GM12891 (cell line): ENCODE measurements around the gene NT5DC4.

Experiments
- DNase-seq: peaks from one replicate; pipeline ENCODE4 v3.0.0; 2011; ENCODE audit warnings: low spot score; ENCODE audit not compliant: insufficient read length
- FAIRE-seq: peaks from 2 replicates; lab custom pipeline; 2011; peaks lifted over from hg19 to GRCh38; lab: Jason Lieb, UNC
- PAX5 ChIP-seq: IDR thresholded peaks from 2 replicates; pipeline ENCODE4 v1.6.1; 2011; ENCODE audit warnings: low read length, moderate library complexity, mild to moderate bottlenecking; ENCODE audit not compliant: insufficient read depth, severe bottlenecking
- POLR2A ChIP-seq: IDR thresholded peaks from 2 replicates; pipeline ENCODE4 v1.6.1; 2011; ENCODE audit warnings: low read depth, low read length, control low read depth
- POLR2AphosphoS5 ChIP-seq: IDR thresholded peaks from 2 replicates; pipeline ENCODE4 v1.6.1; 2011; ENCODE audit warnings: low read depth, low read length, control low read depth
- POU2F2 ChIP-seq: IDR thresholded peaks from 2 replicates; pipeline ENCODE4 v1.6.1; 2011; ENCODE audit warnings: low read depth, mild to moderate bottlenecking, control low read depth, low read length, moderate library complexity
- SPI1 ChIP-seq: IDR thresholded peaks from 2 replicates; pipeline ENCODE4 v1.6.1; 2011; ENCODE audit warnings: low read depth, low read length, control low read depth
- TAF1 ChIP-seq: IDR thresholded peaks from 2 replicates; pipeline ENCODE4 v1.6.1; 2011; ENCODE audit warnings: low read depth, low read length, control low read depth

NT5DC4 gene

DNA sequence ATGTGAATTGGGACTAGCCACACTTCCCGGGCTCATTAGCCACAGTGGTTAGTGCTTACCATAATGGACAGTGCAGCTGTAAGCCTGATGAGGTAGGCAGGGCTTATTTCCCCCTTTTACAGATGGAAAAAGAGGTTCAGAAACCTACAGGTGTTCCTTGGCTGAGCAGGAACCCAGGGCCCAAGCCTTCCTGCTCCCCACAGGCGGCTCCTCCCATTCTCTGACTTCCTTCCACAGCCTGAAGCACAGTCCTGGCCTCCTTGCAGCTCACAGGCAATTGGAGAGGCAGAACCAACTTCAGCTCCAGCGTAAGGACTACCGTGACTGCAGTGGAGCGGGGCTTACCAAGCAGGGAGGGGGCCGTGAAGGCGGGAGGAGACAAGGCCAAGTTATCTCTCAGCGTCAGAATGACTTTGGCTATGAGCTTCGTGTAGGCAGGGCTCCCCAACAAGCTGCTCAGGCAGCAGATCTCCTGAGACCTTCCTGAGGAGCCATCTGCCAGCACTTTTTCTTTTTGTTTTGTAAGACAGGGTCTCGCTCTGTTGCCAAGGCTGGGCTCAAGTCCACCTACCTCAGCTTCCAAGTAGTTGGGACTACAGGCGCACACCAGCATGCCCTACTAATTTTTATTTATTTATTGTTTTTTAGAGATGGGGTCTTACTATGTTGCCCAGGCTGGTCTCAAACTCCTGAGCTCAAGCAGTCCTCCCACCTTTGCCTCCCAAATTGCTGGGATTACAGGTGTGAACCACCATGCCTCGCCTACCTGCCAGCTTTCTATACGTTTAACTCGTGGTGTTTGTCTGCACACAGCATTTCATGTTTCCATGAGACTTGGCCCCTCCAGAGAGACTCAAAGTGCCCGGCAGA is 34.2 kb upstream of the NT5DC4 start:
- TF ChIP-seq SPI1 (peak; percentile 64), PAX5 (no peak), POLR2AphosphoS5 (no peak)
- DNase-seq = no peak
- peak; percentile 63 for FAIRE-seq

DNA sequence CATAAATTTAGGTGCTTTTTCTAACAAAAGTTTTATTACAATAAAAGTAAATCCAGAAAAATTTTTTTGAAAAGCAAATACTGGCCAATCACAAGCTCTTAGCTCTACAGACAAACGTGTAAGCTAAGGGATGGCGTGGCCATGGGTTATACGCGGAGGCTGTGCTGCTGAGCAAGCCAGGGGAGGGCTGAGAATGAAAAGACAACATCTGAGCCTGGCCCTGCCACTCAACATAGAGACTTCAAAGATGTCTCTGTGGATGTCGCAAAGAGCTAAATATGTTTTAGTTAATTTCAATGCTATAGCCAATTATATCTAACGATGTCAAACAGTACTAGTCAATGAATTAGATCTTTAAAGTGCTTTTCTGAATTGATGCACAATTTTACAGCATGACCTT is 33.3 kb upstream of the NT5DC4 start:
- no peak for FAIRE-seq
- no peak for DNase-seq
- TF ChIP-seq TAF1 (no peak), PAX5 (no peak), POU2F2 (no peak), POLR2A (no peak), POLR2AphosphoS5 (no peak), SPI1 (no peak)

DNA sequence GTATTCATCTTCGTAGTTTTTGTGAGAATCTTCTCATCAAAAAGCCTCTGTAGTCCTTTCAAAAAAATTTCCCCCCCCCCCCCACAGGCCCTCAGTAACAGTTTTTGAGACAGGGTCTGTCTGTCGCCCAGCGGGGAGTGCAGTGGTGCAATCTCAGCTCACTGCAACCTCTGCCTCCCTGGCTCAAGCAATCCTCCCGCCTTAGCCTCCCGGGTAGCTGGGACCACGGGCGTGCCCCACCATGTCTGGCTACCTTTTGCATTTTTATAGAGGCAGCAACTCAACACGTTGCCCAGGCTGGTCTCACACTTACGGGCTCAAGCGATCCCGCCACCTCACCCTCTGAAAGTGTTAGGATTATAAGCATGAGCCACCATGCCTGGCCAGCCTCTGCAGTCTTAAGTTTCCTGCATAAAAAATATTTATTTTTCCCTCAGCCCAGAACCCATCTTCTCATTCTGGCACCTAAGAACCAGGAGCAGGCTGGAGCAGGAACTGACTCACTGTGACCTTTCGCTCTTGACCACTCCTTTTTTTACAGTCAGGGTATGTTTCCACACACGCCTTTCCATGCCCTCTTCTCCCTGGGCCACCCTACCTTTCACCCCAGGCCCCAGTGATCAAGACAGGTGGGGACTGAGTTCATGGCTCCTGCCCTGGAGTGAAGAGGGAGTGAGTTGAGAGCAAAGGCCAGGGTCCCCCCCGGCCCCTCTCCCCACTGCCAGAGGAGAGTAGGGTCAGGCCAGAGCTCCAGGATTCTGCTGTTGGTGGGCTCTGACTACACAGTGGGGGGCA is 32.5 kb upstream of the NT5DC4 start:
- DNase-seq (no peak), FAIRE-seq (no peak)
- TF ChIP-seq POU2F2 = no peak

DNA sequence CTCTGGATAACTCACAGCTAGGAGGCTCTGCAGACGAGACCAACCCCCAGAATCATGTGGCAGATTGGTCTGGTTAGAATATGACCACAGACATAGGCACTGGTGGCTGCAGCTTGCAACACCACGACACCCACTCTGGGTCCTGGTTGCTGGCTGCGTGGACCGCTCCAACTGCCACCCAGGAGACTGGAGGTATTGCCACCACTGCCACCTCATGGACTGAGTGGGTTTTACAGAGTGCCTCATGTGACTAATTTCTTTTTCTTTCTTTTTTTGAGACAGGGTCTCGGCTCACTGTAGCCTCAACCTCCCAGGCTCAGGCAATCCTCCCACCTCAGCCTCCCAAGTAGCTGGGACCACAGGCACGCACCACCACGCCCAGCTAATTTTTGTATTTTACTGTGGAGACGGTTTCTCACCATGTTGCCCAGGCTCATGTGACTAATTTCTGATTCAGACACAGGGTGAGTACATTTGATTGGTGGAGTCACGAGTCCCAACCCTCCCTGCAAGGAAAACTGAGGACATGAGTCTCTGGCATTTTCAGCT is 29.9 kb upstream of the NT5DC4 start:
- TF ChIP-seq POLR2A (no peak), TAF1 (no peak), PAX5 (no peak), POU2F2 (0 out of 2 replicates have a peak, but pooled peaks have one; percentile 34), POLR2AphosphoS5 (no peak)
- peak; percentile 78 for FAIRE-seq
- DNase-seq = no peak

DNA sequence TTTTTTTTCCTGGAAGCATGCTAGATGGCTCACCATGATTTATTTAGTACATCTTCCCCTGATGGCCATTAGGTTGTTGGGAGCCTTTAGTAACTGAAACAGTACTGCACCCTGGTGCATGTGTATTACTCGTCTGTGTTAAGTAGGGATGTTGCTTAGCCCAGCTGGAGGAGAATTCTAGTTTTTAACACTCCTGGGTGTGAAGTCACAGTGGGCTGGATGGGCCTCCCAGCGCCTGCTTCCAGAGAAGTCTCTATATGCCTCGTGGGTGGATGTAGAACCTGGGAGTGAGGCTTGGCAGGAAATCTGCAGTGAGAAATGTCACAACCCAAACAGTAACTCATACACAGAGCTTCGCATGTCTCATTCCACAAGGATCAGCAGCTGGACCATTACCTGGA is 28.9 kb upstream of the NT5DC4 start:
- DNase-seq = no peak
- FAIRE-seq = no peak
- no peak for TF ChIP-seq POLR2AphosphoS5
- TF ChIP-seq POU2F2 = no peak
- no peak for TF ChIP-seq PAX5

DNA sequence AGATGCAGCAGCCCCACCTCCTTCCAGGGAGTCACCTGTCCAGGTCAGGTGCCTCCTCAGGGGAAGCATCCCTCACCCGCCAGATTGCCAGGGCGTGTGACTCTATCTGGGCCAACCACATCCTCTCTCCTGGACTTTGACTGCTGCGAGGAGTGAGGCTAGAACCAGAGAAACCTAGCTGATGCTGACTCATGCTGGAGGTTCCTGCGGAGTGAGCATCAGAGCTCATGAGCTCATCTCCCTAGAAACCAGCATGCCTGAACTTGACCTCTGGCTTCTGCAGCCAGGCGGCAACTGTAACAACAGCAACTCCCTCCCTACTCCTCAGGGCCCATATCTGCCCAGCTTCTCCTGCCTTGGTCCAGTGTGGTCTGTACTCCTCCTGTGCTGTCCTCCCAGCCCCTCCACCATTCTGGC is 28.3 kb upstream of the NT5DC4 start:
- DNase-seq = peak; percentile 59
- peak; percentile 94 for FAIRE-seq
- TF ChIP-seq PAX5 = peak; percentile 47
- no peak for TF ChIP-seq TAF1
- TF ChIP-seq POLR2A = no peak
- TF ChIP-seq POLR2AphosphoS5 = no peak
- TF ChIP-seq SPI1 = 0 out of 2 replicates have a peak, but pooled peaks have one; percentile 16

DNA sequence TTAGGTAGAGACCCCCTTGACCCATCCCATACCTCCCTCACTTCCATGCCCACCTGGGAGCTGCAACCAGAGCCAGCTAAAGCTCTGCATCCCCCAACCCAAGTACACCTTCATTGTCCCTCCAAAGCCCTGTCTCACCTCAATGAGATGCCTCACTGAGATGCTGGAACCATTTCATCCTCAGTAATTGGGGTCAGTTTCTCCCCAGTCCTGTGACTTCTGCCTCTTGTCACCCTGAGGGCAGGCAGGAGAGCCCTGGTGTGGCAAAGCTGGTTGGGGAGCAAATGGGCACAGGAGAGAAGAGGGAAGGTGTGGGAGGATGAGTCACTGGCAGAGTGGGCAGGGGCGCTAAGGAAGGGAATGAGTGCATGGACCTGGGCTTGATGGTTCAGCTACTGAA is 27.9 kb upstream of the NT5DC4 start:
- DNase-seq (no peak), FAIRE-seq (no peak)
- TF ChIP-seq POLR2AphosphoS5 (no peak), POLR2A (no peak), PAX5 (no peak), TAF1 (no peak), SPI1 (no peak), POU2F2 (no peak)

DNA sequence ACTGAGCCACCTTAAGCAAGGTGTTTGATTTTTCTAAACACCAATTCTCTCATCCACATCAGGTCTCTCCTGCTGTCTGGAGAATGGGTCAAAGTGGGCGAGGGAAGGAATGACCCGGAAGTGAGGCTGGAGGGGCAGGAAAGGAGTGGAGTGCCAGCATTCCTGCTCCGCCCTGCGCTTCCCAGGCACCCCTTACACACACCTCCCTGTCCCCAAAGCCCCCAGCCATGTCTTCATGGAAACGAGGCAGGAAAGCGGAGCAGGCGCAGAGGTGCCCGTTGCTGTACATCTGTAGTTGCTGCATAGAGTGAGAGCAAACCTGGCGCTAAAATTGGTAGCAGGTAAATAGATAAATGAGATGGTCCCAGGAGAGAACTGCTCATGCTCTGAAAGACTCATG is 27.2 kb upstream of the NT5DC4 start:
- TF ChIP-seq TAF1 (no peak), POLR2AphosphoS5 (no peak), SPI1 (no peak), PAX5 (no peak), POU2F2 (no peak), POLR2A (no peak)
- DNase-seq (no peak), FAIRE-seq (no peak)

DNA sequence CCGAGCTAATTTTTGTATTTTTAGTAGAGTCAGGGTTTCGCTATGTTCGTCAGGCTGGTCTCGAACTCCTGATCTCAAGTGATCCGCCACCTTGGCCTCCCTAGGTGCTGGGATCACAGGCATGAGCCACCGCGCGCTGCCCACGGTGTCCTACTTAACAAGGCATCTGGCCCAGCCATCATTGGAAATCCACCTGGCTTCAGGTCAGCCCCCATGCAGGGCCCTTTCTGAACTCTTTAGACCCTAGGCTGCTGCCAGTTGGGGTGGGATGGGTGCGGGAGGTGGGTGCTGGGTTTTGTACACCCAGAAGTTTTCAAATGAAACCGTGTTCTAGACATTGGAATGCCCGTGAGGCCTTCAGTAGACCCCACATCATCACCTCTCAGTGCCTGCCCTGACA is 26.6 kb upstream of the NT5DC4 start:
- TF ChIP-seq POU2F2 = no peak
- no peak for TF ChIP-seq POLR2AphosphoS5
- TF ChIP-seq TAF1 = no peak
- TF ChIP-seq POLR2A = no peak
- TF ChIP-seq PAX5 = no peak
- TF ChIP-seq SPI1 = no peak
- FAIRE-seq (no peak), DNase-seq (no peak)

DNA sequence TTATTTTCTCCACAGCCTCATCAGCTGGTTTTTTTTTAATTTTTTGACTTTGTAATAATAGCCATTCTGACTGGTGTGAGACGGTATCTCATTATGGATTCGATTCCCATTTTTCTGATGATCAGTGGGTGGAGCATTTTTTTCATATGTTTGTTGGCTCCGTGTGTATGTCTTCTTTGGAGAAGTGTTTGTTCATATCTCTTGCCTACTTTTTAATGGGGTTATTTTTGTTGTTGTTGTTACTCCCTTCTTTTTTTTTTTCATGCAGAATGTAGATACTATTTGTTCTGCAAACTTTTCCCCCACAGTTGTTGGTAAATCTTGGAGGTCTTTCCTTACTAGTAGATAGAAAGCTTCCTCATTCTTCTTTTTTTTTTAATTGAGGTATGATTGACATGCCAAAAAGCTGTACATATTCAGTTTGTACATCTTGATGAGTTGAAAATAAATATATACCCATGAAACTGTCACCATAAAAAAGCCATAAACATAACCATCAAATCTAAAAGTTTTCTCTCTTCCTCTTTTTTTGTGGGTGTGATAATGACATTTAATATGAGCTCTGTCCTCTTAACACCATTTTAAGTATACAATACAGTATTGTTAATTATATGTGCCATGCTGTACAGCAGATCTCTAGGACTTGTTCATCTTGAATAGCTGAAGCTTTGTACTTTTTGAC is 21.8 kb upstream of the NT5DC4 start:
- peak; percentile 68 for TF ChIP-seq SPI1
- no peak for TF ChIP-seq TAF1
- DNase-seq (no peak), FAIRE-seq (no peak)
